Neural cell (in vitro differentiated cells): ENCODE data around the gene PSMD3.

ENCODE experiments used
- EP300 ChIP-seq: fragments of 450-650 bp; conservative IDR thresholded peaks from 2 replicates; pipeline ENCODE4 v1.6.1; 2014; ENCODE audit warnings: antibody characterized with exemption, mild to moderate bottlenecking, moderate library complexity; ENCODE audit not compliant: poor library complexity, severe bottlenecking
- EZH2 ChIP-seq: fragments of 200-600, 300-800 bp; shearing (Covaris generic), sonication (generic); IDR thresholded peaks from 2 replicates; pipeline ENCODE4 v1.6.1; 2014; ENCODE audit warnings: antibody characterized with exemption, low read length, borderline replicate concordance, mild to moderate bottlenecking; ENCODE audit not compliant: insufficient read depth, poor library complexity, severe bottlenecking
- SMC3 ChIP-seq: fragments of 450-650 bp; conservative IDR thresholded peaks from 2 replicates; pipeline ENCODE4 v1.6.1; 2014; ENCODE audit warnings: antibody characterized with exemption, mild to moderate bottlenecking, moderate library complexity; ENCODE audit not compliant: poor library complexity
- TAF1 ChIP-seq: IDR thresholded peaks from 2 replicates; pipeline ENCODE4 v1.6.1; 2012; ENCODE audit warnings: low read depth
- TF ChIP-seq, protein P1 (sequence below): fragments of 450-650 bp; IDR thresholded peaks from 2 replicates; pipeline ENCODE4 v1.5.1; 2014; ENCODE audit warnings: antibody characterized with exemption, mild to moderate bottlenecking, moderate library complexity; ENCODE audit not compliant: poor library complexity, severe bottlenecking

DNA sequence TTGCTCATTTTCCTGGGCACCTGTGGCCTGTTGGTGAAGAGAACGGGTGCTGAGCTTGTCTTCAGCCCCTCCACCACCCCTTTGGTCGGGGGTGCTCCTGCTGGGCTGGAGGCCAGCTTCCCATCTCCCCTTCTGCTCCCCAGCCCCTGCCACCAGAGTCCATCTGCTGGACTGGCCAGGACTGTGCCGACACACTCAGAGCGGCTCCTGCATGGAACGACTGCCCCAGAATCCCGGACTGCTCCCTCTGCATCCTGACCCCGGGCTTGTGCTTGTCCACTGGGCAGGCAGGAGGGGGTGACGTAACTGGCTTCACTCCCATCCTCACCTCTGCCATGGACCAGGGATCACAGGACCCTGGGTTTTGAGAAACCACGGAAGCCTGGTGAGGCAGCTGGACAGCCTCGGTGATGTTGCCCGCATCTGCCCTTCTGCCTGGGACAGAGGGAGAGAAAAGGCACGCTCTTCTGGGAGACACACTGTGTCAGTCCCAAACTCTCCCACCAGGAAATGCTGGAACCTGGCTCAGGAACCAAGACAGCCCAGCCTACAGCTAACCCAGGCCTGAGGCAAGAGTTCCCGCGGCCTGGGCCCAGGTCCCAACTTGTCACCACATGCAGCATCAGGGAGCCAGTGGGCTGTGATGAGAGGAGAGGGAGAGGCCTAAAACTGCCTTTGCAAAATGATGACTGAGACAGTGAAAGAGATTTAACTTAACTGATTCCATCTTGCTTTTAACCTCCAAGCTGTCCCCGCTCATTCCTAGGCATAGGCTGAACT lies 33.9 kb upstream of the PSMD3 start:
- TF ChIP-seq, protein P1, sequence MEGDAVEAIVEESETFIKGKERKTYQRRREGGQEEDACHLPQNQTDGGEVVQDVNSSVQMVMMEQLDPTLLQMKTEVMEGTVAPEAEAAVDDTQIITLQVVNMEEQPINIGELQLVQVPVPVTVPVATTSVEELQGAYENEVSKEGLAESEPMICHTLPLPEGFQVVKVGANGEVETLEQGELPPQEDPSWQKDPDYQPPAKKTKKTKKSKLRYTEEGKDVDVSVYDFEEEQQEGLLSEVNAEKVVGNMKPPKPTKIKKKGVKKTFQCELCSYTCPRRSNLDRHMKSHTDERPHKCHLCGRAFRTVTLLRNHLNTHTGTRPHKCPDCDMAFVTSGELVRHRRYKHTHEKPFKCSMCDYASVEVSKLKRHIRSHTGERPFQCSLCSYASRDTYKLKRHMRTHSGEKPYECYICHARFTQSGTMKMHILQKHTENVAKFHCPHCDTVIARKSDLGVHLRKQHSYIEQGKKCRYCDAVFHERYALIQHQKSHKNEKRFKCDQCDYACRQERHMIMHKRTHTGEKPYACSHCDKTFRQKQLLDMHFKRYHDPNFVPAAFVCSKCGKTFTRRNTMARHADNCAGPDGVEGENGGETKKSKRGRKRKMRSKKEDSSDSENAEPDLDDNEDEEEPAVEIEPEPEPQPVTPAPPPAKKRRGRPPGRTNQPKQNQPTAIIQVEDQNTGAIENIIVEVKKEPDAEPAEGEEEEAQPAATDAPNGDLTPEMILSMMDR, result no peak
- TF ChIP-seq EZH2, result no peak
- TF ChIP-seq TAF1, result no peak
- no peak for TF ChIP-seq SMC3
- TF ChIP-seq EP300, result no peak
